H9 (cell line): ENCODE data around the gene HIPK2. TPM values are rescaled to one million over a fixed set of nuclear protein-coding genes. Genes with fewer than 3 reads are reported as not detected.
A peak's percentile ranks its signal among the peaks of the same experiment; 100 is the strongest.

ENCODE experiments used
- DNase-seq: peaks from one replicate; pipeline ENCODE4 v3.0.0-alpha.2; 2017
- H2AFZ ChIP-seq: one replicate; pipeline ENCODE4 v1.6.1; 2013; ENCODE audit warnings: mild to moderate bottlenecking, low read length, control low read depth, moderate library complexity
- H2AK5ac ChIP-seq: 2 replicates; pipeline ENCODE4 v1.6.1; 2013; ENCODE audit warnings: low read length, control low read depth, mixed read lengths; ENCODE audit not compliant: insufficient read length
- H2BK120ac ChIP-seq: one replicate; pipeline ENCODE4 v1.6.1; 2013; ENCODE audit warnings: low read depth, mild to moderate bottlenecking, low read length, control low read depth, inconsistent platforms; ENCODE audit not compliant: poor library complexity, severe bottlenecking
- H2BK12ac ChIP-seq: 2 replicates; pipeline ENCODE4 v1.6.1; 2013; ENCODE audit warnings: low read length, control low read depth, mixed read lengths, low read depth; ENCODE audit not compliant: insufficient read length
- H2BK15ac ChIP-seq: 2 replicates; pipeline ENCODE4 v1.6.1; 2013; ENCODE audit warnings: low read depth, low read length, control low read depth
- H2BK20ac ChIP-seq: one replicate; pipeline ENCODE4 v1.6.1; 2013; ENCODE audit warnings: low read depth, mild to moderate bottlenecking, low read length, control low read depth, inconsistent platforms; ENCODE audit not compliant: poor library complexity, severe bottlenecking
- H2BK5ac ChIP-seq: 2 replicates; pipeline ENCODE4 v1.6.1; 2013; ENCODE audit warnings: low read length, control low read depth, mixed read lengths; ENCODE audit not compliant: insufficient read length
- H3K14ac ChIP-seq: 2 replicates; pipeline ENCODE4 v1.6.1; 2013; ENCODE audit warnings: low read length, control low read depth; ENCODE audit not compliant: insufficient read depth
- H3K18ac ChIP-seq: 2 replicates; pipeline ENCODE4 v1.6.1; 2013; ENCODE audit warnings: low read depth, mild to moderate bottlenecking, mixed read lengths, low read length, control low read depth; ENCODE audit not compliant: insufficient read length
- H3K23ac ChIP-seq: 2 replicates; pipeline ENCODE4 v1.6.1; 2013; ENCODE audit warnings: low read length, control low read depth, mixed read lengths, low read depth; ENCODE audit not compliant: insufficient read length
- H3K23me2 ChIP-seq: 2 replicates; pipeline ENCODE4 v1.6.1; 2013; ENCODE audit warnings: low read depth, mild to moderate bottlenecking, mixed read lengths, low read length, control low read depth; ENCODE audit not compliant: insufficient read length, poor library complexity, severe bottlenecking
- H3K27ac ChIP-seq: 2 replicates; pipeline ENCODE4 v1.5.1; 2013; ENCODE audit warnings: low read length, control low read depth, mixed read lengths, low read depth; ENCODE audit not compliant: insufficient read length
- H3K27me3 ChIP-seq: 2 replicates; pipeline ENCODE4 v1.6.1; 2013; ENCODE audit warnings: low read length, control low read depth, inconsistent platforms; ENCODE audit not compliant: insufficient read depth
- H3K4ac ChIP-seq: 2 replicates; pipeline ENCODE4 v1.6.1; 2013; ENCODE audit warnings: low read depth, mild to moderate bottlenecking, control low read depth, inconsistent platforms, low read length, moderate library complexity
- H3K4me1 ChIP-seq: 2 replicates; pipeline ENCODE4 v1.6.1; 2013; ENCODE audit warnings: low read length, control low read depth, inconsistent platforms; ENCODE audit not compliant: insufficient read depth
- H3K4me2 ChIP-seq: 2 replicates; pipeline ENCODE4 v1.6.1; 2013; ENCODE audit warnings: low read length, control low read depth, mixed read lengths; ENCODE audit not compliant: insufficient read length, insufficient read depth
- H3K56ac ChIP-seq: 2 replicates; pipeline ENCODE4 v1.6.1; 2013; ENCODE audit warnings: low read depth, mild to moderate bottlenecking, mixed read lengths, low read length, control low read depth; ENCODE audit not compliant: insufficient read length
- H3K79me1 ChIP-seq: 2 replicates; pipeline ENCODE4 v1.6.1; 2013; ENCODE audit warnings: low read depth, mild to moderate bottlenecking, moderate library complexity, low read length, control low read depth, inconsistent platforms; ENCODE audit not compliant: insufficient read depth, poor library complexity, severe bottlenecking
- H3K79me2 ChIP-seq: 2 replicates; pipeline ENCODE4 v1.6.1; 2013; ENCODE audit warnings: low read length, control low read depth, inconsistent platforms; ENCODE audit not compliant: insufficient read depth
- H3K9ac ChIP-seq: 2 replicates; pipeline ENCODE4 v1.6.1; 2013; ENCODE audit warnings: low read length, control low read depth, mixed read lengths; ENCODE audit not compliant: insufficient read length; ENCODE audit errors: extremely low read depth
- H3K9me3 ChIP-seq: one replicate; pipeline ENCODE4 v1.6.1; 2013; ENCODE audit warnings: low read depth, low read length, inconsistent platforms; ENCODE audit not compliant: control insufficient read depth
- H3T11ph ChIP-seq: one replicate; pipeline ENCODE4 v1.6.1; 2013; ENCODE audit warnings: mild to moderate bottlenecking, low read length, control low read depth, inconsistent platforms
- H4K20me1 ChIP-seq: one replicate; pipeline ENCODE4 v1.6.1; 2013; ENCODE audit not compliant: control insufficient read depth, insufficient read length, insufficient read depth
- H4K5ac ChIP-seq: 2 replicates; pipeline ENCODE4 v1.6.1; 2013; ENCODE audit warnings: low read depth, mild to moderate bottlenecking, mixed read lengths, low read length, control low read depth; ENCODE audit not compliant: insufficient read length
- H4K8ac ChIP-seq: replicated peaks from 2 replicates; pipeline ENCODE4 v1.6.1; 2013; ENCODE audit warnings: low read length, control low read depth, mixed read lengths, low read depth; ENCODE audit not compliant: insufficient read length
- H4K91ac ChIP-seq: 2 replicates; pipeline ENCODE4 v1.6.1; 2013; ENCODE audit warnings: low read depth, mild to moderate bottlenecking, moderate library complexity, mixed read lengths, low read length, control low read depth; ENCODE audit not compliant: insufficient read length
- H3K27ac Mint-ChIP-seq, 3 experiments: 2 replicates in 2 of 3; 3 replicates in 1 of 3; pipeline ENCODE4 v1.8.0; 2020 to 2021; ENCODE audit warnings: mixed read lengths in 3 of 3, mild to moderate bottlenecking in 1 of 3, moderate library complexity in 1 of 3
- H3K27me3 Mint-ChIP-seq: 2 replicates; pipeline ENCODE4 v1.8.0; 2021; ENCODE audit warnings: low read depth, mild to moderate bottlenecking, moderate library complexity, mixed read lengths
- H3K36me3 Mint-ChIP-seq, 3 experiments: 2 replicates in 2 of 3; 3 replicates in 1 of 3; pipeline ENCODE4 v1.8.0; 2020 to 2021; ENCODE audit warnings: low read depth in 3 of 3, mixed read lengths in 3 of 3; ENCODE audit not compliant: insufficient read depth in 1 of 3
- H3K4me1 Mint-ChIP-seq, 2 experiments: 2 replicates each; pipeline ENCODE4 v1.8.0; 2020; ENCODE audit warnings: mixed read lengths in 2 of 2
- H3K4me3 Mint-ChIP-seq, 2 experiments: 2 replicates in 1 of 2; 3 replicates in 1 of 2; pipeline ENCODE4 v1.8.0; 2020 to 2021; ENCODE audit warnings: mild to moderate bottlenecking in 2 of 2, mixed read lengths in 2 of 2, moderate library complexity in 1 of 2
- H3K9me3 Mint-ChIP-seq, 2 experiments: 2 replicates in 1 of 2; 3 replicates in 1 of 2; pipeline ENCODE4 v1.8.0; 2020; ENCODE audit warnings: mild to moderate bottlenecking in 2 of 2, mixed read lengths in 2 of 2, moderate library complexity in 1 of 2
- WGBS: extraction: QIAGEN DNeasy Blood & Tissue Kit; methylation state at CpG from one replicate; pipeline ENCODE4 v1.1.7; 2013; ENCODE audit warnings: missing lambda C conversion rate, low lambda C conversion rate, mixed read lengths; ENCODE audit not compliant: insufficient read length; ENCODE audit errors: extremely low coverage; 5-methylcytosine and 5-hydroxymethylcytosine counted together
- total RNA-seq: library from RNA; stranded (reverse); gene quantifications from 2 replicates; pipeline ENCODE4 v1.2.1, GENCODE V29; 2021
- TF ChIP-seq, protein P1 (sequence below): fragments of 200-600 bp; sonication (generic); conservative IDR thresholded peaks from 3 replicates; pipeline ENCODE4 v1.8.0; 2021; ENCODE audit warnings: antibody characterized with exemption, mild to moderate bottlenecking

Gene HIPK2
- total RNA-seq, 1 experiment from 2014 or later, result 21.9 TPM

- no peaks in the 10 kb centered on the region for H3K9me3 ChIP-seq
- no peak overlapping the region for H4K5ac ChIP-seq
- H2AFZ ChIP-seq, result no peak overlapping the region
- H3K79me1 ChIP-seq, result no peaks in the 10 kb centered on the region
- TF ChIP-seq, protein P1, sequence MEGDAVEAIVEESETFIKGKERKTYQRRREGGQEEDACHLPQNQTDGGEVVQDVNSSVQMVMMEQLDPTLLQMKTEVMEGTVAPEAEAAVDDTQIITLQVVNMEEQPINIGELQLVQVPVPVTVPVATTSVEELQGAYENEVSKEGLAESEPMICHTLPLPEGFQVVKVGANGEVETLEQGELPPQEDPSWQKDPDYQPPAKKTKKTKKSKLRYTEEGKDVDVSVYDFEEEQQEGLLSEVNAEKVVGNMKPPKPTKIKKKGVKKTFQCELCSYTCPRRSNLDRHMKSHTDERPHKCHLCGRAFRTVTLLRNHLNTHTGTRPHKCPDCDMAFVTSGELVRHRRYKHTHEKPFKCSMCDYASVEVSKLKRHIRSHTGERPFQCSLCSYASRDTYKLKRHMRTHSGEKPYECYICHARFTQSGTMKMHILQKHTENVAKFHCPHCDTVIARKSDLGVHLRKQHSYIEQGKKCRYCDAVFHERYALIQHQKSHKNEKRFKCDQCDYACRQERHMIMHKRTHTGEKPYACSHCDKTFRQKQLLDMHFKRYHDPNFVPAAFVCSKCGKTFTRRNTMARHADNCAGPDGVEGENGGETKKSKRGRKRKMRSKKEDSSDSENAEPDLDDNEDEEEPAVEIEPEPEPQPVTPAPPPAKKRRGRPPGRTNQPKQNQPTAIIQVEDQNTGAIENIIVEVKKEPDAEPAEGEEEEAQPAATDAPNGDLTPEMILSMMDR, result no peak
- no peak overlapping the region for H3K56ac ChIP-seq
- no peaks in the 10 kb centered on the region for H3K79me2 ChIP-seq
- no peak overlapping the region for H3K18ac ChIP-seq
- no peak overlapping the region for H4K8ac ChIP-seq
- no peak overlapping the region for H3K4ac ChIP-seq
- no peaks in the 10 kb centered on the region for H3K4me1 ChIP-seq
- H3K4me1 Mint-ChIP-seq, result peaks cover 4 to 13% of the 10 kb centered on the region in 2 experiments
- H3K27me3 Mint-ChIP-seq, result no peaks in the 10 kb centered on the region; the same call in 1 of the 2 replicates
- H3K27me3 ChIP-seq, result no peaks in the 10 kb centered on the region
- peaks cover 0 to 4% (median 3%) of the 10 kb centered on the region in 3 experiments; a peak in 1 of 7 replicates for H3K36me3 Mint-ChIP-seq
- no peak overlapping the region for H3K23ac ChIP-seq
- no peak overlapping the region for H2BK120ac ChIP-seq
- no peak overlapping the region for H3T11ph ChIP-seq
- H2BK12ac ChIP-seq, result no peak overlapping the region
- no peak overlapping the region for H4K91ac ChIP-seq
- WGBS, result no CpG with 5 or more reads among the region's 2 CpGs
- H2BK20ac ChIP-seq, result no peak overlapping the region
- H2BK15ac ChIP-seq, result no peak overlapping the region
- H2BK5ac ChIP-seq, result no peak overlapping the region
- no peaks in the 10 kb centered on the region for H4K20me1 ChIP-seq
- H3K27ac Mint-ChIP-seq, result peak overlapping the region in 1 of 3 experiments; percentile 28; a peak in 2 of 7 replicates
- no peak for DNase-seq
- H3K9me3 Mint-ChIP-seq, result no peaks in the 10 kb centered on the region
- H3K23me2 ChIP-seq, result no peaks in the 10 kb centered on the region
- H3K14ac ChIP-seq, result 0 out of 2 replicates have a peak overlapping the region, but pooled peaks have one; percentile 6
- no peak overlapping the region for H3K4me2 ChIP-seq
- H3K4me3 Mint-ChIP-seq, result no peak overlapping the region
- no peak overlapping the region for H3K27ac ChIP-seq
- H2AK5ac ChIP-seq, result no peak overlapping the region
- no peak overlapping the region for H3K9ac ChIP-seq
Observed at GRCh38 chr7:139762886-139763285, 14.9 kb downstream of the HIPK2 start.
